ENCODE results near the gene DLGAP3.
"Not testable (repeated sequence)": the region's sequence is repeated elsewhere in the genome, so short reads cannot be mapped to it uniquely, and the experiment has no call there.

Gene DLGAP3

GRCh38 chr1:34831721-34832246, 97.7 kb downstream of the DLGAP3 start:
- DNase-seq, result no peak

GRCh38 chr1:34829250-34829649, 100.2 kb downstream of the DLGAP3 start:
- DNase-seq, result no peak

- DNase-seq, result no peak
Measured at GRCh38 chr1:34828611-34829010, 100.8 kb downstream of the DLGAP3 start.

DNA sequence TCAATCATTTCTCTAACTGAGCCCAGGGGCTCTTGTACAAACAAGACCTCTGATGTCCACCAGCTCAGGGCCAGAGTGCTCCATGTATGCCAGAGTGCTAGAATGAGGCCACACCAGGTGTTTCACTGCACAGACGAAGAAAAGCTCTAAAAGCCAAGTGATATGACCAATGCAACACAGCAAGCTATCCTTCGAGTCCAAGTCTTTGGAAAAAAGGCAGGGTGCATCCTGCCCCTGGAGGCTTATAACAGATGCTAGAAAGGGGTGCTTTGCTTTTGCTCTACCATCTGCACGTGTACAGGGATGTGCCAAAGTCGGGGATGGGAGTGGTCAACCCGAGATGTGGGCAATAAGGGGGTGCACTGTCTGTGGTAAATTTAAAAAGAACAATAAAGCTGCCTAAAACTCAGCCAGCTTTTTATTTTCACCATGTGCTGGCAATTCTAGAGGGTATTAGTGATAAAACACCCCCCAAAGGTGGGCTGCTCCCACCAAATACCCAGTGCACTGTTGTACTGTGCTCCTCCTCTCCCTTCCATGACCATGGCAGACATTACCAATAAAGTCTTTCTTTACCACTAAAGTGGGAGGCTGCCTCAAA, 102.0 kb downstream of the DLGAP3 start:
- no peak for DNase-seq

GRCh38 chr1:34825455-34826091, 103.9 kb downstream of the DLGAP3 start:
- no peak for DNase-seq

- no peak for DNase-seq
Measured at GRCh38 chr1:34824817-34825454, 104.5 kb downstream of the DLGAP3 start.

DNA sequence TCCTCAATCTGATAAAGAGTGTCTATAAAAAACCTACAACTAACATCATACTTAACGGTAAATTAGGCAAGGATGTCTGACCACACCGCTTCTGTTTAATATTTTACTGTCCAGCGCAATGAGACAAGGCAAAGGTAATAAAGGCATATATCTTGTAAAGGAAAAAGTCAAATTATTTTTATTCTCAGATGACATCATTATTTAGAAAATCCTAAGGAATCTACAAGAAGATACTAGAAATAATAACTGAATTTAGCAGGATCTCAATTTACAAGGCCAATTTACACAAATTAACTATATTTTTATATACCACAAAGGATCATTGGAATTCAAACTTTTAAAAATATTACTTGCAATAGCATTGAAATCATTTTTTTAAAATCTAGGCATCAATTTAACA, 107.2 kb downstream of the DLGAP3 start:
- DNase-seq, result no peak

DNA sequence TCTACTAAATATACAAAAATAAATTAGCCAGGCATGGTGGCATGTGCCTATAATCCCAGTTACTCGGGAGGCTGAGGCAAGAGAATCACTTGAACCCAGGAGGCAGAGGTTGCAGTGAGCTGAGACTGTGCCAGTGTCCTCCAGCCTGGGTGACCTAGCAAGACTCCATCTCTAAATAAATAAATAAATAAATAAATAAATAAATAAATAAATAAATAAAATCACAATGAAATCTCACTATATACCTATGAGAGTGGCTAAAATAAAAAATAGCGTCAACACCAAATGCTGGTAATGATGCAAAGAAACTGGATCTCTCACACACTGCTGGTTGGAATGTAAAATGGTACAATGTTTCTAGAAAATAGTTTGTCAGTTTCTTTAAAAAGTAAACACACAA, 110.6 kb downstream of the DLGAP3 start:
- not testable (repeated sequence) for DNase-seq

GRCh38 chr1:34816778-34817177, 112.7 kb downstream of the DLGAP3 start:
- DNase-seq, result no peak

- no peak for DNase-seq
Measured at GRCh38 chr1:34816332-34816731, 113.1 kb downstream of the DLGAP3 start.
